ENCODE measurements around the gene OTX1. TPM values are rescaled to one million over a fixed set of nuclear protein-coding genes. Genes with fewer than 3 reads are reported as not detected.

OTX1 gene
- total RNA-seq, 2 donors from 2014 or later = 11.7 to 19.0 TPM

DNA sequence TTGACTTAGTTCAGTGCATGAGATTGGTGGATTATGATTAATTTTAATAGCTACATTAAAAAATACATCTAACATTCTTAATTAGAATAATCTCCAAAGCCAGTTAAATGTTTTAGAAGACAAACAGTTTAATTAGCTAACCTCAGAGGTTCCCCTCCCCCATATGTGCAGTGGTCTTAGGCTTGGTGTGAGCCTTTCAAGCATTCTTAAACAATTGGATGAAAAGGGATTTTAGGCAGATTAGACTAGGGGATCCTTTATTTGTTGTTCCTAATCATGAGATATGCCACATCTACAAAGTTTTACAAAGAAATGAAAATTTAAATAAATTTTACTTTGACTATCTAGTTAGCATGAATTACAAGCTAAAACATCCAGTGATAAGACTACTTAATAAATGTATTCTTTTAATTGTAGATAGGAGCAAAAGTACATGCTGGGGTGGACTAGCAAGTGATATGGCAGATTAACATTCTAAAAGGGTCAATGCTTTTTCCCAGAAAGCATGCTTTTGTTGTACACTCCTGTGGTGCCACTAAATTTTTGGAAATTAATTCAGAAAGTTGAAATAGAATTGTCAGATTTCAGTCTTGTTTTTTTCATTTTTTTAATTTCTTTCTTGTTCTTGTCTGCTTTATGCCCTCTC is 42.7 kb upstream of the OTX1 start:
- H3K4me3 ChIP-seq (ENCODE audit: low read length) = no peak overlapping the region
- H3K9me3 ChIP-seq (ENCODE audit: control insufficient read depth, low read length) = no peaks in the 10 kb centered on the region
- H3K27ac ChIP-seq (ENCODE audit: low read depth, low read length) = no peak overlapping the region
- Mint-ChIP-seq H3K9me3 (no peaks in the 10 kb centered on the region), H3K4me3 (no peak overlapping the region), H3K36me3 (ENCODE audit: low read depth) (no peaks in the 10 kb centered on the region), H3K27me3 (ENCODE audit: insufficient read depth) (no peaks in the 10 kb centered on the region), H3K4me1 (peaks cover 33% of the 10 kb centered on the region), H3K27ac (no peak overlapping the region)
- H3K36me3 ChIP-seq (ENCODE audit: control insufficient read depth, insufficient read depth, low read length) = peaks cover 4% of the 10 kb centered on the region
- DNase-seq = no peak
- no peaks in the 10 kb centered on the region for H3K27me3 ChIP-seq (ENCODE audit: control insufficient read depth, insufficient read depth, low read length, poor library complexity, severe bottlenecking)
- no peaks in the 10 kb centered on the region for H3K4me1 ChIP-seq (ENCODE audit: control insufficient read depth, insufficient read depth, low read length)
- TF ChIP-seq, protein P1, sequence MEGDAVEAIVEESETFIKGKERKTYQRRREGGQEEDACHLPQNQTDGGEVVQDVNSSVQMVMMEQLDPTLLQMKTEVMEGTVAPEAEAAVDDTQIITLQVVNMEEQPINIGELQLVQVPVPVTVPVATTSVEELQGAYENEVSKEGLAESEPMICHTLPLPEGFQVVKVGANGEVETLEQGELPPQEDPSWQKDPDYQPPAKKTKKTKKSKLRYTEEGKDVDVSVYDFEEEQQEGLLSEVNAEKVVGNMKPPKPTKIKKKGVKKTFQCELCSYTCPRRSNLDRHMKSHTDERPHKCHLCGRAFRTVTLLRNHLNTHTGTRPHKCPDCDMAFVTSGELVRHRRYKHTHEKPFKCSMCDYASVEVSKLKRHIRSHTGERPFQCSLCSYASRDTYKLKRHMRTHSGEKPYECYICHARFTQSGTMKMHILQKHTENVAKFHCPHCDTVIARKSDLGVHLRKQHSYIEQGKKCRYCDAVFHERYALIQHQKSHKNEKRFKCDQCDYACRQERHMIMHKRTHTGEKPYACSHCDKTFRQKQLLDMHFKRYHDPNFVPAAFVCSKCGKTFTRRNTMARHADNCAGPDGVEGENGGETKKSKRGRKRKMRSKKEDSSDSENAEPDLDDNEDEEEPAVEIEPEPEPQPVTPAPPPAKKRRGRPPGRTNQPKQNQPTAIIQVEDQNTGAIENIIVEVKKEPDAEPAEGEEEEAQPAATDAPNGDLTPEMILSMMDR (conservative IDR thresholded peaks at IDR 0.05) = no peak
- H3K9ac ChIP-seq (ENCODE audit: extremely low read depth, low read length, poor library complexity, severe bottlenecking) = peak overlapping the region; percentile 31

DNA sequence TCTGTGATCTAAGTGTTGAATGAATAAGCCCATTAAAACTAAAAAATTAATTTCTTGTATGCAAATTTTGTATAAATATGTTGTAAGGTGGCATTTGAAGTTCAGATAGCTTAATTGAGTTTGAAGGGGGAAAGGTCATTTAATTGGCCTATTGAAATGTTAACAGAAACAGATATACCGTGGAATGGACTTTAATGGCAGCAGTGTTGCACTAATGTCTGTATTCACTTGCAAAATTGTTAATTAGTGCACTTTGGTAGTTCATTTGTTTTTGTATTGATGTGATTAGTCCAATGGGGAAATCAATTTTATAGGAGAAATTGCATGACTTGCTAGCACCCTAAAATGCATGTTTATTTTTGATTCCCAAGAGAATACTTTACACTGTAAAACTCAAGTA is 41.8 kb upstream of the OTX1 start:
- no peaks in the 10 kb centered on the region for H3K4me1 ChIP-seq (ENCODE audit: control insufficient read depth, insufficient read depth, low read length)
- 44 to 79% methylated on average over 1 of the region's 1 CpG for whole genome bisulfite sequencing, 2 experiments (ENCODE audit: insufficient coverage in 1 of 2, insufficient read length in 1 of 2)
- DNase-seq = no peak
- no peaks in the 10 kb centered on the region for H3K9me3 ChIP-seq (ENCODE audit: control insufficient read depth, low read length)
- H3K4me3 Mint-ChIP-seq = no peak overlapping the region
- H3K27ac ChIP-seq (ENCODE audit: low read depth, low read length) = no peak overlapping the region
- peaks cover 4% of the 10 kb centered on the region for H3K36me3 ChIP-seq (ENCODE audit: control insufficient read depth, insufficient read depth, low read length)
- peaks cover 37% of the 10 kb centered on the region for H3K4me1 Mint-ChIP-seq
- no peak overlapping the region for H3K4me3 ChIP-seq (ENCODE audit: low read length)
- TF ChIP-seq, protein P1 (conservative IDR thresholded peaks at IDR 0.05) = no peak
- H3K9ac ChIP-seq (ENCODE audit: extremely low read depth, low read length, poor library complexity, severe bottlenecking) = no peak overlapping the region
- H3K36me3 Mint-ChIP-seq (ENCODE audit: low read depth) = no peaks in the 10 kb centered on the region
- H3K27me3 Mint-ChIP-seq (ENCODE audit: insufficient read depth) = no peaks in the 10 kb centered on the region
- no peak overlapping the region for H3K27ac Mint-ChIP-seq
- no peaks in the 10 kb centered on the region for H3K27me3 ChIP-seq (ENCODE audit: control insufficient read depth, insufficient read depth, low read length, poor library complexity, severe bottlenecking)
- no peaks in the 10 kb centered on the region for H3K9me3 Mint-ChIP-seq

DNA sequence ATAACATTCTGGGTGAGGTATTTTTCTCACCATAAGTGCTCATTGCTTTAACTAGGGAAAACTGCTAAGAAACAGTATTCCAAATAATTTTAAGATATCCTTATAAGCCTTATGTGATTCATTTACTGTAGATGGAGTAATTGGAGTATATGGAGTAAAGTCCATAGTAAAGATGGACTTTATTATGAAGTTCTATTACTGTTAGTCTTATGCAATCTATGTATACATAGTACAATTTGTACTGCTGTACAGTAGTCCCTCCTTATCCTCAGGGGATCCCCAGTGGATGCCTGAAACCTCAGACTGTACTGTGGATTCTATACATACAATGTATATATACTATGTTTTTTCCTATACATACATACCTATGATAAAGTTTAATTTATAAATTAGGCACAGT is 41.1 kb upstream of the OTX1 start:
- H3K4me3 ChIP-seq (ENCODE audit: low read length) = no peak overlapping the region
- H3K4me1 Mint-ChIP-seq = peaks cover 37% of the 10 kb centered on the region
- no peak overlapping the region for H3K4me3 Mint-ChIP-seq
- H3K36me3 ChIP-seq (ENCODE audit: control insufficient read depth, insufficient read depth, low read length) = peaks cover 4% of the 10 kb centered on the region
- H3K9ac ChIP-seq (ENCODE audit: extremely low read depth, low read length, poor library complexity, severe bottlenecking) = no peak overlapping the region
- TF ChIP-seq, protein P1 (conservative IDR thresholded peaks at IDR 0.05) = no peak
- H3K9me3 Mint-ChIP-seq = no peaks in the 10 kb centered on the region
- no peaks in the 10 kb centered on the region for H3K4me1 ChIP-seq (ENCODE audit: control insufficient read depth, insufficient read depth, low read length)
- no peak overlapping the region for H3K27ac Mint-ChIP-seq
- no peak overlapping the region for H3K27ac ChIP-seq (ENCODE audit: low read depth, low read length)
- H3K9me3 ChIP-seq (ENCODE audit: control insufficient read depth, low read length) = no peaks in the 10 kb centered on the region
- H3K27me3 Mint-ChIP-seq (ENCODE audit: insufficient read depth) = no peaks in the 10 kb centered on the region
- H3K27me3 ChIP-seq (ENCODE audit: control insufficient read depth, insufficient read depth, low read length, poor library complexity, severe bottlenecking) = no peaks in the 10 kb centered on the region
- no peak for DNase-seq
- no peaks in the 10 kb centered on the region for H3K36me3 Mint-ChIP-seq (ENCODE audit: low read depth)

Measured in endodermal cell (in vitro differentiated cells).